Mesenteric fat pad (tissue), 1 donor: Measurements from ENCODE around the gene ERMAP. TPM values are rescaled to one million over a fixed set of nuclear protein-coding genes. Genes with fewer than 3 reads are reported as not detected.
A peak's percentile ranks its signal among the peaks of the same experiment; 100 is the strongest.
"Not testable (repeated sequence)": the region's sequence is repeated elsewhere in the genome, so short reads cannot be mapped to it uniquely, and the experiment has no call there.

Source experiments
- DNase-seq: peaks from one replicate; pipeline ENCODE4 v3.0.0-alpha.2; 2020; ENCODE audit warnings: low spot score
- total RNA-seq: library from RNA; stranded (reverse); fragmentation: NEBNext Ultra II Directional; extraction: Animal tissue kit (Norgen Biotek cat#: 25700); gene quantifications from one replicate; pipeline ENCODE4 v1.2.1, GENCODE V29; 2021
- donor health status: DM: yes; HTN: yes; CAD: no.

ERMAP gene
- total RNA-seq, 1 donor from 2014 or later: 7.3 TPM

GRCh38 chr1:42841440-42842147 lies 24.7 kb downstream of the ERMAP start:
- DNase-seq: no peak

- DNase-seq: no peak
Observed at GRCh38 chr1:42844592-42845140, 27.7 kb downstream of the ERMAP start.

GRCh38 chr1:42845193-42845592 lies 28.3 kb downstream of the ERMAP start:
- DNase-seq: no peak

GRCh38 chr1:42845866-42846256 lies 28.9 kb downstream of the ERMAP start:
- DNase-seq: no peak

GRCh38 chr1:42846257-42847110 lies 29.6 kb downstream of the ERMAP start, which contains the start of gene ZNF691:
TSS of gene ZNF691 (plus strand) at chr1:42846613. CDS start at chr1:42849659, 3,046 bp downstream.
- DNase-seq: peak; percentile 94

- DNase-seq: no peak
Observed at GRCh38 chr1:42847111-42847595, 30.2 kb downstream of the ERMAP start.

GRCh38 chr1:42847721-42848460 lies 31.0 kb downstream of the ERMAP start:
- no peak for DNase-seq

- no peak for DNase-seq
Observed at GRCh38 chr1:42848823-42849537, 32.1 kb downstream of the ERMAP start.

GRCh38 chr1:42849944-42850343 lies 33.0 kb downstream of the ERMAP start:
- DNase-seq: no peak

GRCh38 chr1:42851420-42851819 lies 34.5 kb downstream of the ERMAP start:
- no peak for DNase-seq

- no peak for DNase-seq
Observed at GRCh38 chr1:42851960-42852607, 35.2 kb downstream of the ERMAP start.

GRCh38 chr1:42852608-42852980 lies 35.7 kb downstream of the ERMAP start:
- DNase-seq: no peak

GRCh38 chr1:42853116-42853884 lies 36.4 kb downstream of the ERMAP start:
- no peak for DNase-seq

GRCh38 chr1:42856554-42856953 lies 39.6 kb downstream of the ERMAP start:
- DNase-seq: not testable (repeated sequence)

- DNase-seq: not testable (repeated sequence)
Observed at GRCh38 chr1:42859366-42859765, 42.4 kb downstream of the ERMAP start.

- DNase-seq: no peak
Observed at GRCh38 chr1:42860339-42861013, 43.6 kb downstream of the ERMAP start.

- DNase-seq: no peak
Observed at GRCh38 chr1:42861014-42861399, 44.1 kb downstream of the ERMAP start.

GRCh38 chr1:42866549-42866948 lies 49.6 kb downstream of the ERMAP start:
- no peak for DNase-seq

GRCh38 chr1:42868466-42868865 lies 51.5 kb downstream of the ERMAP start:
- not testable (repeated sequence) for DNase-seq
